IMR-90 (cell line): ENCODE results near the gene AADAC. TPM values are rescaled to one million over a fixed set of nuclear protein-coding genes. Genes with fewer than 3 reads are reported as not detected.
"Not testable (repeated sequence)": the region's sequence is repeated elsewhere in the genome, so short reads cannot be mapped to it uniquely, and the experiment has no call there.

Experiments
- ATAC-seq: fragments of 200-7000 bp; cut with Tn5 transposase; 2 replicates; pipeline ENCODE4 v1.9.1; 2020; ENCODE audit warnings: low read depth, mild to moderate bottlenecking, moderate library complexity
- BruUV-seq: library from RNA; stranded (reverse); fragments of 400-500 nt; replicated peaks from 2 replicates; lab custom pipeline; 2021; lab: Mats Ljungman, UMichigan
- CTCF ChIA-PET: fragments of 300-600 bp; formaldehyde crosslinking; extraction: SDS; loops from one replicate; lab custom pipeline; 2021; ENCODE audit warnings: antibody characterized with exemption; lab: Yijun Ruan, JAX
- POLR2A ChIA-PET: fragments of 300-600 bp; sonication (Branson Sonifier 250); formaldehyde crosslinking; loops from one replicate; lab custom pipeline; 2022; ENCODE audit warnings: antibody characterized with exemption; ENCODE audit not compliant: unreplicated experiment; lab: Charles Lee
- DNase-seq: peaks from one replicate; pipeline ENCODE4 v3.0.0; 2013
- H2AFZ ChIP-seq: replicated peaks from 2 replicates; pipeline ENCODE3; 2013; ENCODE audit warnings: low read length, mild to moderate bottlenecking; ENCODE audit not compliant: poor library complexity
- H2AK5ac ChIP-seq: 2 replicates; pipeline ENCODE4 v1.6.1; 2013; ENCODE audit warnings: low read depth, low read length, inconsistent platforms
- H2AK9ac ChIP-seq: replicated peaks from 2 replicates; pipeline ENCODE3; 2013; ENCODE audit warnings: mild to moderate bottlenecking, low read depth, low read length, moderate library complexity; ENCODE audit not compliant: poor library complexity
- H2BK120ac ChIP-seq: 2 replicates; pipeline ENCODE4 v1.6.1; 2013; ENCODE audit warnings: low read depth, low read length, inconsistent platforms
- H2BK15ac ChIP-seq: 3 replicates; pipeline ENCODE4 v1.6.1; 2013; ENCODE audit warnings: low read depth, low read length, inconsistent platforms
- H2BK20ac ChIP-seq: 2 replicates; pipeline ENCODE4 v1.6.1; 2013; ENCODE audit warnings: low read depth, mild to moderate bottlenecking, inconsistent platforms, low read length, moderate library complexity
- H2BK5ac ChIP-seq: 2 replicates; pipeline ENCODE4 v1.6.1; 2013; ENCODE audit warnings: mild to moderate bottlenecking, low read depth, low read length, inconsistent platforms; ENCODE audit not compliant: poor library complexity, severe bottlenecking
- H3K14ac ChIP-seq: replicated peaks from 2 replicates; pipeline ENCODE4 v1.6.1; 2013; ENCODE audit warnings: low read depth, low read length, inconsistent platforms
- H3K18ac ChIP-seq: 2 replicates; pipeline ENCODE4 v1.6.1; 2013; ENCODE audit warnings: low read depth, low read length, control low read depth
- H3K23ac ChIP-seq: 2 replicates; pipeline ENCODE4 v1.6.1; 2013; ENCODE audit warnings: low read depth, low read length, inconsistent platforms
- H3K27ac ChIP-seq: 2 replicates; pipeline ENCODE4 v1.5.1; 2013; ENCODE audit warnings: mild to moderate bottlenecking, control low read depth, low read length; ENCODE audit not compliant: insufficient read depth
- H3K27me3 ChIP-seq: 2 replicates; pipeline ENCODE4 v1.6.1; 2013; ENCODE audit warnings: low read length; ENCODE audit not compliant: control insufficient read depth, insufficient read depth
- H3K36me3 ChIP-seq: 2 replicates; pipeline ENCODE4 v1.6.1; 2013; ENCODE audit warnings: low read length, mixed read lengths; ENCODE audit not compliant: control insufficient read depth, insufficient read depth
- H3K4ac ChIP-seq: 2 replicates; pipeline ENCODE4 v1.6.1; 2013; ENCODE audit warnings: low read depth, low read length, inconsistent platforms
- H3K4me1 ChIP-seq: 2 replicates; pipeline ENCODE4 v1.6.1; 2013; ENCODE audit warnings: low read length, mixed read lengths; ENCODE audit not compliant: control insufficient read depth, insufficient read depth
- H3K4me2 ChIP-seq: 2 replicates; pipeline ENCODE4 v1.6.1; 2013; ENCODE audit warnings: low read depth, mild to moderate bottlenecking, control low read depth, low read length, moderate library complexity
- H3K4me3 ChIP-seq: 2 replicates; pipeline ENCODE4 v1.5.1; 2013; ENCODE audit warnings: low read depth, mild to moderate bottlenecking, control low read depth, low read length, moderate library complexity; ENCODE audit not compliant: insufficient read depth
- H3K56ac ChIP-seq: 2 replicates; pipeline ENCODE4 v1.6.1; 2013; ENCODE audit warnings: low read length, inconsistent platforms; ENCODE audit not compliant: insufficient read depth; ENCODE audit errors: extremely low read depth
- H3K79me1 ChIP-seq, 2 experiments: 2 replicates each; pipeline ENCODE4 v1.6.1; 2013; ENCODE audit warnings: low read length in 2 of 2, inconsistent platforms in 1 of 2, low read depth in 1 of 2
- H3K9ac ChIP-seq: 2 replicates; pipeline ENCODE4 v1.6.1; 2013; ENCODE audit warnings: low read depth, low read length, control low read depth
- H3K9me1 ChIP-seq: 2 replicates; pipeline ENCODE4 v1.6.1; 2013; ENCODE audit warnings: low read length, inconsistent platforms; ENCODE audit not compliant: insufficient read depth
- H3K9me3 ChIP-seq: 2 replicates; pipeline ENCODE4 v1.6.1; 2013; ENCODE audit warnings: low read length; ENCODE audit not compliant: control insufficient read depth, insufficient read depth
- H4K20me1 ChIP-seq: 2 replicates; pipeline ENCODE4 v1.6.1; 2013; ENCODE audit warnings: low read length, inconsistent platforms; ENCODE audit not compliant: insufficient read depth
- H4K5ac ChIP-seq: 2 replicates; pipeline ENCODE4 v1.6.1; 2013; ENCODE audit warnings: mild to moderate bottlenecking, low read depth, low read length, control low read depth
- H4K8ac ChIP-seq, 2 experiments: 2 replicates each; pipeline ENCODE4 v1.6.1; 2013; ENCODE audit warnings: low read depth in 2 of 2, low read length in 2 of 2, control low read depth in 1 of 2, inconsistent platforms in 1 of 2
- H4K91ac ChIP-seq: 2 replicates; pipeline ENCODE4 v1.6.1; 2013; ENCODE audit warnings: low read depth, low read length, inconsistent platforms; ENCODE audit not compliant: insufficient read depth
- WGBS, 2 experiments: methylation state at CpG; one replicate each; pipeline versions ENCODE4 v1.1.5 to v1.1.7; 2013; ENCODE audit warnings: missing lambda C conversion rate in 2 of 2; ENCODE audit not compliant: insufficient read length in 1 of 2; ENCODE audit errors: extremely low coverage in 2 of 2; 5-methylcytosine and 5-hydroxymethylcytosine counted together
- dilution Hi-C: fragments of 300-500 bp; cut with HindIII; formaldehyde crosslinking; loops from one replicate; pipeline ENCODE4 v1.14.3; 2018; ENCODE audit warnings: low sequenced_read_pairs; ENCODE audit not compliant: unreplicated experiment
- in situ Hi-C: fragments of 300-500 bp; cut with MboI; formaldehyde crosslinking; loops from 3 replicates; pipeline ENCODE4 v1.14.3; 2019; ENCODE audit warnings: low sequenced_read_pairs, inconsistent platforms, mixed read lengths
- intact Hi-C: fragments of 100-400 bp; cut with micrococcal nuclease; formaldehyde crosslinking; loops from 2 replicates; pipeline ENCODE4 v1.10.0; 2022
- polyA plus RNA-seq, 3 experiments: library from polyadenylated mRNA; depleted of rRNA; stranded (reverse); fragments of >200 nt; gene quantifications; 2 replicates each; pipeline ENCODE4 v1.2.3, GENCODE V29; 2012; ENCODE audit warnings: low replicate concordance in 1 of 3
- total RNA-seq: library from RNA; depleted of rRNA; stranded (reverse); fragments of >200 nt; gene quantifications from 2 replicates; pipeline ENCODE4 v1.2.3, GENCODE V29; 2012

AADAC gene
- total and polyA plus RNA-seq, 2 of the 4 experiments (the other 2 are of a cell fraction) = not detected

DNA sequence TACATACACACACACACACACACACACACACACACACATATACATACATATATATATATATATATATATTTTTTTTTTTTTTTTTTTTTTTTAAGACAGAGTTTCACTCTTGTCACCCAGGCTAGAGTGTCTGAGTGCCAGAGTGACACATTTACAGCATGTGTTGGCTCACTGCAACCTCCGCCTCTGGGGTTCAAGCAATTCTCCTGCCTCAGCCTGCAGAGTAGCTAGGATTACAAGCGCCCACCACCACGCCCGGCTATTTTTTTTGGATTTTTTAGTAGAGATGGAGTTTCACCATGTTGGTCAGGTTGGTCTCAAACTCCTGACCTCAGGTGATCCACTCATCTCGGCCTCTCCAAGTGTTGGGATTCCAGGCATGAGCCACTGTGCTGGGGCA lies 60.2 kb downstream of the AADAC start:
- in situ Hi-C loops, H3K4me3 ChIP-seq, H3K27me3 ChIP-seq, dilution Hi-C loops, H3K9ac ChIP-seq, H3K23ac ChIP-seq, H3K14ac ChIP-seq, H4K20me1 ChIP-seq, intact Hi-C loops, H2BK5ac ChIP-seq, H2BK120ac ChIP-seq, H3K27ac ChIP-seq, H2AK5ac ChIP-seq, DNase-seq, H3K9me1 ChIP-seq, H3K18ac ChIP-seq, H2BK15ac ChIP-seq, H3K4me2 ChIP-seq, H2BK20ac ChIP-seq, H3K4ac ChIP-seq, H4K8ac ChIP-seq, H3K36me3 ChIP-seq, ATAC-seq, CTCF ChIA-PET, BruUV-seq, H4K5ac ChIP-seq, H3K9me3 ChIP-seq, POLR2A ChIA-PET, H2AK9ac ChIP-seq, H2AFZ ChIP-seq, H3K56ac ChIP-seq, H3K4me1 ChIP-seq, H4K91ac ChIP-seq, H3K79me1 ChIP-seq: not testable (repeated sequence)
- 100% methylated on average over 2 of the region's 5 CpGs; no CpG with 5 or more reads in 1 of the 2 experiments for WGBS, 2 experiments
